ENCODE results near the gene VWA8.
"Not testable (repeated sequence)": the region's sequence is repeated elsewhere in the genome, so short reads cannot be mapped to it uniquely, and the experiment has no call there.

VWA8 gene

DNA sequence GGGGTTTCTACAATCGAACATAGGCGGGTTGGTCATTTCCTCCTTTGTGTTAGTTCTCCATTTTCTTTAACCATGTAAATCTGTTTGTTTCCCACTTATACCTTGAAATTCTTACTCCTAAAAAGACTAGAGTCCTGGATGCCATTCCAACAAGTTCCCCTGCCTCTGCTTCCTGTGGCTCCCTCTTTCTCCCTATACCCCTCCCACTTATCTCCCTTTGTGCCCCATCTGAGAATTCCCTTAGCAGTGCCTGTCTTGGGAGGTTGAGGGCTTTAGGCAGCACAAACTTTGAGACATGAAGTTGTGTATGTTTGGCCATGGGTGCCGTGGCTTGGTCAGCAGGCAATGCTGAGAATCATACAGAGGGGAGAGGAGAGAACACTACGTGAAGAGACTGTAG, 327.1 kb downstream of the VWA8 start:
- Histone ChIP-seq H3K9me3 (ENCODE audit: control insufficient read depth, insufficient read depth, low read length) (no peaks in the 10 kb centered on the region), H3K27me3 (ENCODE audit: control insufficient read depth, insufficient read depth, low read length) (no peaks in the 10 kb centered on the region), H3K4me3 (ENCODE audit: low read depth, low read length) (no peak overlapping the region), H3K36me3 (ENCODE audit: control insufficient read depth, insufficient read depth, low read length) (no peaks in the 10 kb centered on the region), H3K4me1 (ENCODE audit: control insufficient read depth, insufficient read depth, low read length) (no peaks in the 10 kb centered on the region), H3K9ac (ENCODE audit: low read depth, low read length) (no peak overlapping the region)

DNA sequence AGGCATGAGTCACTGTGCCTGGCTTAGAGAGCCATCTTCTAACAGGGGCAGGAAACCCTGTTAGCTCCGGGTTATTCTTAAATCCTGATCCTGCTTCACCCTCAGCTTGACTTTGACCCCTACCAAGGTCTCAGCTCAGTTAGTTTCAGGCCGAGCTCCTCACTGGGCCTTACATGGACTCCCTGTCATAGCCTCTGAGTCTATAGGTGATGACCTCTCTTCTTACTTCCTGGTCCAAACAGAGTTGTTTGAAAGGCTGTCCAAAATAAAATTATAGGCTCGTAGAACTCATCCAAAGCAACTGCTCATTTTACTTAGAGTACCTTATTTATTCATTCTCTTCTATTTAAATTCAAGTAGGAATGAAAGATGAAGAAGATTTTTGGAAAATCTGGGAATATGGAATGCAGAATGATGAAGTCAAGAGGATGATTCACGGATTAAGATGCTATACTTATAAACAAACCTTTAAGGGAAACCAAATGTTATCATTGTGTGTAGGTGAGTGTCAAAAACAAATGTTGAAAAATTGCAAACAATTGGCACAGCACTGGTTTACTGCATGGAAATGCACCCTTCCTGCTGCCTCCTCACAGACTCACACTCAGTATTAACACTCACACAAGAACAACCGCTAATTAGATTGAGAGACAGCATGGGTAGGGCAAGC, 329.5 kb downstream of the VWA8 start:
- no peak overlapping the region for H3K9ac ChIP-seq (ENCODE audit: low read depth, low read length)
- H3K4me1 ChIP-seq (ENCODE audit: control insufficient read depth, insufficient read depth, low read length): no peaks in the 10 kb centered on the region
- H3K9me3 ChIP-seq (ENCODE audit: control insufficient read depth, insufficient read depth, low read length): no peaks in the 10 kb centered on the region
- H3K4me3 ChIP-seq (ENCODE audit: low read depth, low read length): no peak overlapping the region
- no peaks in the 10 kb centered on the region for H3K36me3 ChIP-seq (ENCODE audit: control insufficient read depth, insufficient read depth, low read length)
- no peaks in the 10 kb centered on the region for H3K27me3 ChIP-seq (ENCODE audit: control insufficient read depth, insufficient read depth, low read length)

DNA sequence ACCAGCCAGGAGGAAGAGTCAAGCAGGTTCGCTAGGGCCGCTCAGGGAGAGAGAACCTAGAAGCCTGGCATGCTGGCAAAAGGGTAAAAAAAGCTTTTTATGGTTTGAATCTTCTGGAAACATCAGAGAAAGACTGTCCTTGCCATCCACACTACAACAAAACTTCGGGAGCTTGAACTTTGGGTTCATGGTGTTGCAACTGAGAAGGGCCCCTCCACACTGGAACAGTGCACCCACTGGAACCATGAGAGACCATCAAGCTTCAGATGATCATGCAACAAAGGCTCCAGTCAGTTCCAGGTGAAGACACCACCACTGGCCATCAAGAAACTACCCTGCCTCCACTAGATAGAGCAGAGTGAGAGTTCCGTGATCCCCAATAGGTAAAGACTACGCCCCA, 333.5 kb downstream of the VWA8 start:
- Histone ChIP-seq H3K9ac (ENCODE audit: low read depth, low read length) (no peak overlapping the region), H3K4me3 (ENCODE audit: low read depth, low read length) (no peak overlapping the region), H3K27me3 (ENCODE audit: control insufficient read depth, insufficient read depth, low read length) (no peaks in the 10 kb centered on the region), H3K9me3 (ENCODE audit: control insufficient read depth, insufficient read depth, low read length) (no peaks in the 10 kb centered on the region), H3K4me1 (ENCODE audit: control insufficient read depth, insufficient read depth, low read length) (no peaks in the 10 kb centered on the region), H3K36me3 (ENCODE audit: control insufficient read depth, insufficient read depth, low read length) (no peaks in the 10 kb centered on the region)

DNA sequence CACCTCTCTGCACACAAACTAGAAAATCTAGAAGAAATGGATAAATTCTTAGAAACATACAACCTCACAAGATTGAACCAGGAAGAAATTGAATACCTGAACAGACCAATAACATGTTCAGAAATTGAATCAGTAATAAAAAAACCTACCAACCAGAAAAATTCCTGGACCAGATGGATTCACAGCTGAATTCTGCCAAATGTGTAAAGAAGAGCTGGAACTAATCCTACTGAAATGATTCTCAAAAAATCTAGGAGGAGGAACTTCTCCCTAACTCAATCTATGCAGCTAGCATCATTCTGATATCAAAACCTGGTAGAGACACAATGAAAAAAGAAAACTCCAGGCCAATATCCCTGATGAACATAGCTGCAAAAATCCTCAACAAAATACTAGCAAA, 336.9 kb downstream of the VWA8 start:
- Histone ChIP-seq H3K9me3 (ENCODE audit: control insufficient read depth, insufficient read depth, low read length) (no peaks in the 10 kb centered on the region), H3K27me3 (ENCODE audit: control insufficient read depth, insufficient read depth, low read length) (no peaks in the 10 kb centered on the region), H3K4me3 (ENCODE audit: low read depth, low read length) (no peak overlapping the region)

DNA sequence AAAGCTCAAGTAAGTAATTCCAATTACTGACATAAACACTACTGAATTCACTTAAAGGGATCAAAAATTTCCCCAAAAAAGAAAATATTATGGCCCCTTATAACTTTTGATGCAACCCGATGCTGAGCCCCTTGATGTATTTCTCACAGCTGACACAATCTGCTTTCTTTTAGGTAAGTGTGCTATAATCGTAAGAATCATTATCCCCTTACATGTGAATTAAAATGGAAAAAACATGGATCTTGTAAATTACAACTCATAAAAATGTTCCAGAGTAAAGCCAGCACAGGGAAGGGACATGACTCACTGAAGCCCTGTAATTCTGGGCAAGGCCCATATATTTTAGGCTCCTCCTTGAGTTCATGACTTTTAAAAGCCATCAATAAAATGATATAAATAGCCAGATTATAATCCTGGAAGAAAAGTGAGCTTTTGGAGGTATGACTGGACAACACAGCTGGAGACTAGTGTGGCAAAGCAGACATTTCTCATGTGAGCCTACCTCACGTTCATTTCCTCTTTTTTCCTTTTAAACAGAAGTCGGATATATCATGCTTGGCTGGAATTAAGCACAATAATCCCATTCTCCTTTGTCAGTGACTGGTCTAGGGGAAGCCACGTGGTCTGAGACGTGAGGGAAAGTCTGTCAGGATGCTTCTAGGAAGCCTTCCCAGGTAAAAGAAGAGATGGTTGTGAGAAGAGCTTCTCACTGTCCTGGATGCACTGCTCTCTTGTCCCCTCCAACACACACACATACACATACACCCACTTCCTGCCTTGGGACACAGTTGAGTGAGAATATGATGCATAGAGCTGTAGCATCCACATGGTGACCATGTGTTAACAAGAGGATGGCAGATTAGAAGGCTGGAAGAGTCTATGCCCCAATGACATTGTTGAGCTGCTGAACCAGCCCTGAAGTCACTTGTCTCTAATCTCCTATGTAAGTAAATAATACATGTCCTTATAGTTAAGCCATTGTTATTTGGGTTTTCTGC, 338.2 kb downstream of the VWA8 start:
- H3K9me3 ChIP-seq (ENCODE audit: control insufficient read depth, insufficient read depth, low read length): no peaks in the 10 kb centered on the region
- no peaks in the 10 kb centered on the region for H3K27me3 ChIP-seq (ENCODE audit: control insufficient read depth, insufficient read depth, low read length)
- H3K4me1 ChIP-seq (ENCODE audit: control insufficient read depth, insufficient read depth, low read length): no peaks in the 10 kb centered on the region
- H3K4me3 ChIP-seq (ENCODE audit: low read depth, low read length): no peak overlapping the region
- H3K36me3 ChIP-seq (ENCODE audit: control insufficient read depth, insufficient read depth, low read length): no peaks in the 10 kb centered on the region
- no peak overlapping the region for H3K9ac ChIP-seq (ENCODE audit: low read depth, low read length)

More for the DNA sequence above, 336.9 kb downstream of the VWA8 start:
- no peaks in the 10 kb centered on the region for H3K4me1 ChIP-seq (ENCODE audit: control insufficient read depth, insufficient read depth, low read length)
- no peaks in the 10 kb centered on the region for H3K36me3 ChIP-seq (ENCODE audit: control insufficient read depth, insufficient read depth, low read length)
- no peak overlapping the region for H3K9ac ChIP-seq (ENCODE audit: low read depth, low read length)

DNA sequence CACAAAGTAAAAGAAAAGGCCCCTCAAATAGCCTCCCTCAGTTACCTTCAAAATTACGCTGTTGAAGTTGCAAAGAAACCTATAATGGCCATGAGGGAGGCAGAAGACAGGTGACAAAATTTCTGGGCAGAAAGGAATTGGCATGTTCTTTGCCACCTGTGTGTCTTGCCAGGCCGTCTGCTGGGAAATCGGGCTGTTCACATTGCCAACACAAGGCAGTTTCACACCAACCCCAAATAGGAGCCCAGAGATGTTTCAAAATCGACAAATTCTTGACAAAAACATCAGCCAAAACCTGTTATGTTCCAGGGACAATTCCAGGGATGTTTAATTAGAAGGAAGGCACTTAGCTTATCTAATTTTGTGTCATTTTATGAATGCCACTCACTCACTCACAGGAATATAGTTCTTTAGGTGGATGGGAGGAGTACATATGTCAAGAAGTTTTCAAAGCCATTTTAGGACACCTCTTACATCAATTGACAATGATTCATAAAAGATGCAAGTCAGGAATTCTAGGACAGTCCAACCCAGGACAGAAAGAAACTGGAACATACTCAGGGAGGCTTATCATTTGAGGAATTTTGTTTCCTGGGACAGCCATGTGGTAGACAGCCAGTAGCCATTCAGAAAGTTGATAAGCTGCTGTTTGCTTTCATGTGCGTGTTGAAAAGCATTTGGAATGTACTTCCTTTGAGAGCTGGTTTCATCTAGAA, 339.0 kb downstream of the VWA8 start:
- Histone ChIP-seq H3K36me3 (ENCODE audit: control insufficient read depth, insufficient read depth, low read length) (no peaks in the 10 kb centered on the region), H3K9ac (ENCODE audit: low read depth, low read length) (no peak overlapping the region), H3K9me3 (ENCODE audit: control insufficient read depth, insufficient read depth, low read length) (no peaks in the 10 kb centered on the region), H3K4me1 (ENCODE audit: control insufficient read depth, insufficient read depth, low read length) (no peaks in the 10 kb centered on the region), H3K4me3 (ENCODE audit: low read depth, low read length) (no peak overlapping the region), H3K27me3 (ENCODE audit: control insufficient read depth, insufficient read depth, low read length) (no peaks in the 10 kb centered on the region)

DNA sequence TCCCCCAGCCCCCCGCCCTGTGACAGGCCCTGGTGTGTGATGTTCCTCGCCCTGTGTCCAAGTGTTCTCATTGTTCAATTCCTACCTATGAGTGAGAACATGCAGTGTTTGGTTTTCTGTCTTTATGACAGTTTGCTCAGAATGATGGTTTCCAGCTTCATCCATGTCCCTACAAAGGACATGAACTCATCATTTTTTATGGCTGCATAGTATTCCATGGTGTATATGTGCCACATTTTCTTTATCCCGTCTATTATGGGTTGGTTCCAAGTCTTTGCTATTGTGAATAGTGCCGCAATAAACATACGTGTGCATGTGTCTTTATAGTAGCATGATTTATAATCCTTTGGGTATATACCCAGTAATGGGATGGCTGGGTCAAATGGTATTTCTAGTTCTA, 343.3 kb downstream of the VWA8 start:
- not testable (repeated sequence) for H3K4me1 ChIP-seq (ENCODE audit: control insufficient read depth, insufficient read depth, low read length); H3K4me3 ChIP-seq (ENCODE audit: low read depth, low read length)

DNA sequence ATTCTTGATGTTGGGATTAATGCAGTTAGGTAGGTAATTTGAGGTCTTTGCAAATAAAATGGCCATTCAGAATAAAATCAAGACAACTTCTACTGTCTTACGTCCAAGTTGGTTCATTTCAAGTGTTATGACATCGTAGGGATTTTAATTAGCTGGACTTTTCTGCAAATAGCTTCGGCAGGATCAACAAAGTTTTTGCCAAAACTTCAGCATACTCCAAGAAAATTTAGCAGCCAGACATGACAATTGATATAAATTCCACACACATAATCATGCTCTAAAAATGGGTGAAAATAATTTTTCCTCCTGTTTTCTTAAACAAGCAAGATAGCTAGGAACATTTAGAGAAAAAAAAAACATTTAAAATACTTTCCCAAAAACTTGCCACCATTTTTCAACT, 344.8 kb downstream of the VWA8 start:
- Histone ChIP-seq H3K9me3 (ENCODE audit: control insufficient read depth, insufficient read depth, low read length) (no peaks in the 10 kb centered on the region), H3K36me3 (ENCODE audit: control insufficient read depth, insufficient read depth, low read length) (no peaks in the 10 kb centered on the region), H3K4me1 (ENCODE audit: control insufficient read depth, insufficient read depth, low read length) (no peaks in the 10 kb centered on the region), H3K27me3 (ENCODE audit: control insufficient read depth, insufficient read depth, low read length) (no peaks in the 10 kb centered on the region), H3K4me3 (ENCODE audit: low read depth, low read length) (no peak overlapping the region), H3K9ac (ENCODE audit: low read depth, low read length) (no peak overlapping the region)

More for the DNA sequence above, 343.3 kb downstream of the VWA8 start:
- not testable (repeated sequence) for H3K36me3 ChIP-seq (ENCODE audit: control insufficient read depth, insufficient read depth, low read length); H3K9ac ChIP-seq (ENCODE audit: low read depth, low read length); H3K27me3 ChIP-seq (ENCODE audit: control insufficient read depth, insufficient read depth, low read length); H3K9me3 ChIP-seq (ENCODE audit: control insufficient read depth, insufficient read depth, low read length)

DNA sequence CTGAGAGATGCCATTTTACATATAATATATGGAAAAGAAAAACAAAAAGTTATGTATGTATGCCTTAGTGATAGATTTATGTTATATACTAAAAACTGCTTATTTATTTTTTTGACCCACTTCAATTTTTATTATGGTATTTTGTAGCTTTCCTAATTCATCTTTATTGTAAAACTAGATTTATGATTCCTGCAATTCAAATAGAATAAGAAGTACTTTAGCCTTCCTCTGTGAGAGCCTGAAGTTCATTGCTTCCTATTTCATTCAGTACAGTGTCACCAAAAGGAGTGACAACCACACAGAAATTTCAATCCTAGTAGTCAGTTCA, 345.4 kb downstream of the VWA8 start:
- H3K4me3 ChIP-seq (ENCODE audit: low read depth, low read length): no peak overlapping the region
- H3K27me3 ChIP-seq (ENCODE audit: control insufficient read depth, insufficient read depth, low read length): no peaks in the 10 kb centered on the region
- H3K9me3 ChIP-seq (ENCODE audit: control insufficient read depth, insufficient read depth, low read length): no peaks in the 10 kb centered on the region
- H3K9ac ChIP-seq (ENCODE audit: low read depth, low read length): no peak overlapping the region
- no peaks in the 10 kb centered on the region for H3K36me3 ChIP-seq (ENCODE audit: control insufficient read depth, insufficient read depth, low read length)
- no peaks in the 10 kb centered on the region for H3K4me1 ChIP-seq (ENCODE audit: control insufficient read depth, insufficient read depth, low read length)

DNA sequence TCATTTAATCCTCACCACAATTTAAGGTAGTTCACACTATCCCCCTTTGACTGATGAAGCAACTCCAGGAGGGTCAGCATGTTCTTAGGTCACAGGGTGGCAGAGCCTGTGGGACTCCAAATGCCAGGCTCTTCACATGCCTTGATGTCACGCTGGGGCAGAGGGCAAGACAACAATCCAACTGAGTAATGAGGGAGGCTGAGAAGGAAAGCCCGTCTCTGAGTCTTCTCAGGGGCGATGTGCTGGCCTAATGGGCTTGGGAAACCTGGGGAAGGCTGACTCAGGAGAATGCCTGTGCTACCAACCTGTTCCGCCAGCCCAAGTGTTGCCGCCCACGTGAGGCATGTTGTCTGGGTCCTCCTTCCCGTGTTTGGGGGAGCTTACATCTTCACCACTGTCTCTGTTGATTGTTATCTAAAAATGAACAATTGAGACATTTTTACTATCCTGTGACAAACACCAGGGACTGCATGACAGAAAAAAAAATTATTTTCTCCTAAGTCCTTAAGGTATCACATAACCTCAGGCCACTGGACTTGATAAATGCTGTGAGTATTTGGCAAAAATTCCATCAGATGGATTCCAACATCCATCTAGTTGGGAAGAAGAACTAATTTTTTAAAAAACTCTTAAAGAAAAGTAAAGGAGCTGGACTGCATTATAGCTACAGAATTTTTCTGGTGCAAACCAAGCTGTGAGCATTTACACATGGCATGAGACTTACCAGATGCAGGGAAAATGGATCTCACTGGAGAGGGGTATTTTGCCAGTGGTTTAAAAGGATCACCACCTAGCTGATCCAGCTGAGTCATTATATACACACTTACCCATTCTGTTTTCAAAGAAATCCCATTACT, 346.0 kb downstream of the VWA8 start:
- Histone ChIP-seq H3K9me3 (ENCODE audit: control insufficient read depth, insufficient read depth, low read length) (no peaks in the 10 kb centered on the region), H3K36me3 (ENCODE audit: control insufficient read depth, insufficient read depth, low read length) (no peaks in the 10 kb centered on the region), H3K4me1 (ENCODE audit: control insufficient read depth, insufficient read depth, low read length) (no peaks in the 10 kb centered on the region), H3K4me3 (ENCODE audit: low read depth, low read length) (no peak overlapping the region), H3K27me3 (ENCODE audit: control insufficient read depth, insufficient read depth, low read length) (no peaks in the 10 kb centered on the region), H3K9ac (ENCODE audit: low read depth, low read length) (no peak overlapping the region)

DNA sequence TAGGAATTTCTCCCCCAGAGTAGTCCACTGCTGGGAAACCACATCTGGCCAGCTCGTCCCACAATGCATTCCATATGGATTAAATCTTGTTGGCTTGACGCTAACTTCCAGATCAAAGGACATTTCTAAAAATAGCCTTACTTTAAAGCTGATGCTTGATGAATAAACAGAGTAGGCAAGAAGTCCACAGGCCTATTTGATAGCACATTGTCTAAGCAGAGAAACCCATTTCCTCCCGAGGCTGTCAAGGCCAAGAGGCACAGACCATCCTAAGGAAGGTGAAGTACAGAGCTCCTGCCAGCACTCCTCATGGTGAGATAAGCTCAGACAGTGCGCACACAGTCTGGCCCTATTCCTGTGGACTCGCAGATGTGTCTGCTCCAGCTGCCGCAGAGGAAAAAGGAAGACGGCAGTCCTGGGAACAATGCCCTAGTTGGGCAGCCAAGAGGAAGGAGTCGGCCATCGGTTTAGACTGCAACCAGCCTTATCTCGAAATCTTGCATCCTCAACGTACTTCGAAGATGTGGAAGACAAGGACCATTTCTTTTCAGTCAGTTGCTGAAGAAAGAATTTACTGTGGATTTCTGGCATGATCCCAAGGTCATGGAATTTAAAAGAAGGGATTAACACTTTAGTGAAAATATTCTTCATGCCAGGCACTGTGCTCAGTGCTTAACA, 346.8 kb downstream of the VWA8 start:
- no peak overlapping the region for H3K9ac ChIP-seq (ENCODE audit: low read depth, low read length)
- no peaks in the 10 kb centered on the region for H3K9me3 ChIP-seq (ENCODE audit: control insufficient read depth, insufficient read depth, low read length)
- no peaks in the 10 kb centered on the region for H3K4me1 ChIP-seq (ENCODE audit: control insufficient read depth, insufficient read depth, low read length)
- H3K4me3 ChIP-seq (ENCODE audit: low read depth, low read length): no peak overlapping the region
- H3K36me3 ChIP-seq (ENCODE audit: control insufficient read depth, insufficient read depth, low read length): no peaks in the 10 kb centered on the region
- H3K27me3 ChIP-seq (ENCODE audit: control insufficient read depth, insufficient read depth, low read length): no peaks in the 10 kb centered on the region

All from iPS-15b (cell line).